IMR-90 (cell line): ENCODE measurements around the gene CYP4F3. TPM values are rescaled to one million over a fixed set of nuclear protein-coding genes. Genes with fewer than 3 reads are reported as not detected.

Experiments
- ATAC-seq: fragments of 200-7000 bp; cut with Tn5 transposase; 2 replicates; pipeline ENCODE4 v1.9.1; 2020; ENCODE audit warnings: low read depth, mild to moderate bottlenecking, moderate library complexity
- BruUV-seq: library from RNA; stranded (reverse); fragments of 400-500 nt; replicated peaks from 2 replicates; lab custom pipeline; 2021; lab: Mats Ljungman, UMichigan
- CTCF ChIA-PET: fragments of 300-600 bp; formaldehyde crosslinking; extraction: SDS; loops from one replicate; lab custom pipeline; 2021; ENCODE audit warnings: antibody characterized with exemption; lab: Yijun Ruan, JAX
- POLR2A ChIA-PET: fragments of 300-600 bp; sonication (Branson Sonifier 250); formaldehyde crosslinking; loops from one replicate; lab custom pipeline; 2022; ENCODE audit warnings: antibody characterized with exemption; ENCODE audit not compliant: unreplicated experiment; lab: Charles Lee
- DNase-seq: peaks from one replicate; pipeline ENCODE4 v3.0.0; 2013
- H2AFZ ChIP-seq: replicated peaks from 2 replicates; pipeline ENCODE3; 2013; ENCODE audit warnings: low read length, mild to moderate bottlenecking; ENCODE audit not compliant: poor library complexity
- H2AK5ac ChIP-seq: 2 replicates; pipeline ENCODE4 v1.6.1; 2013; ENCODE audit warnings: low read depth, low read length, inconsistent platforms
- H2AK9ac ChIP-seq: replicated peaks from 2 replicates; pipeline ENCODE3; 2013; ENCODE audit warnings: mild to moderate bottlenecking, low read depth, low read length, moderate library complexity; ENCODE audit not compliant: poor library complexity
- H2BK120ac ChIP-seq: 2 replicates; pipeline ENCODE4 v1.6.1; 2013; ENCODE audit warnings: low read depth, low read length, inconsistent platforms
- H2BK15ac ChIP-seq: 3 replicates; pipeline ENCODE4 v1.6.1; 2013; ENCODE audit warnings: low read depth, low read length, inconsistent platforms
- H2BK20ac ChIP-seq: 2 replicates; pipeline ENCODE4 v1.6.1; 2013; ENCODE audit warnings: low read depth, mild to moderate bottlenecking, inconsistent platforms, low read length, moderate library complexity
- H2BK5ac ChIP-seq: 2 replicates; pipeline ENCODE4 v1.6.1; 2013; ENCODE audit warnings: mild to moderate bottlenecking, low read depth, low read length, inconsistent platforms; ENCODE audit not compliant: poor library complexity, severe bottlenecking
- H3K14ac ChIP-seq: replicated peaks from 2 replicates; pipeline ENCODE4 v1.6.1; 2013; ENCODE audit warnings: low read depth, low read length, inconsistent platforms
- H3K18ac ChIP-seq: 2 replicates; pipeline ENCODE4 v1.6.1; 2013; ENCODE audit warnings: low read depth, low read length, control low read depth
- H3K23ac ChIP-seq: 2 replicates; pipeline ENCODE4 v1.6.1; 2013; ENCODE audit warnings: low read depth, low read length, inconsistent platforms
- H3K27ac ChIP-seq: 2 replicates; pipeline ENCODE4 v1.5.1; 2013; ENCODE audit warnings: mild to moderate bottlenecking, control low read depth, low read length; ENCODE audit not compliant: insufficient read depth
- H3K27me3 ChIP-seq: 2 replicates; pipeline ENCODE4 v1.6.1; 2013; ENCODE audit warnings: low read length; ENCODE audit not compliant: control insufficient read depth, insufficient read depth
- H3K36me3 ChIP-seq: 2 replicates; pipeline ENCODE4 v1.6.1; 2013; ENCODE audit warnings: low read length, mixed read lengths; ENCODE audit not compliant: control insufficient read depth, insufficient read depth
- H3K4ac ChIP-seq: 2 replicates; pipeline ENCODE4 v1.6.1; 2013; ENCODE audit warnings: low read depth, low read length, inconsistent platforms
- H3K4me1 ChIP-seq: 2 replicates; pipeline ENCODE4 v1.6.1; 2013; ENCODE audit warnings: low read length, mixed read lengths; ENCODE audit not compliant: control insufficient read depth, insufficient read depth
- H3K4me2 ChIP-seq: 2 replicates; pipeline ENCODE4 v1.6.1; 2013; ENCODE audit warnings: low read depth, mild to moderate bottlenecking, control low read depth, low read length, moderate library complexity
- H3K4me3 ChIP-seq: 2 replicates; pipeline ENCODE4 v1.5.1; 2013; ENCODE audit warnings: low read depth, mild to moderate bottlenecking, control low read depth, low read length, moderate library complexity; ENCODE audit not compliant: insufficient read depth
- H3K56ac ChIP-seq: 2 replicates; pipeline ENCODE4 v1.6.1; 2013; ENCODE audit warnings: low read length, inconsistent platforms; ENCODE audit not compliant: insufficient read depth; ENCODE audit errors: extremely low read depth
- H3K79me1 ChIP-seq, 2 experiments: 2 replicates each; pipeline ENCODE4 v1.6.1; 2013; ENCODE audit warnings: low read length in 2 of 2, inconsistent platforms in 1 of 2, low read depth in 1 of 2
- H3K9ac ChIP-seq: 2 replicates; pipeline ENCODE4 v1.6.1; 2013; ENCODE audit warnings: low read depth, low read length, control low read depth
- H3K9me1 ChIP-seq: 2 replicates; pipeline ENCODE4 v1.6.1; 2013; ENCODE audit warnings: low read length, inconsistent platforms; ENCODE audit not compliant: insufficient read depth
- H3K9me3 ChIP-seq: 2 replicates; pipeline ENCODE4 v1.6.1; 2013; ENCODE audit warnings: low read length; ENCODE audit not compliant: control insufficient read depth, insufficient read depth
- H4K20me1 ChIP-seq: 2 replicates; pipeline ENCODE4 v1.6.1; 2013; ENCODE audit warnings: low read length, inconsistent platforms; ENCODE audit not compliant: insufficient read depth
- H4K5ac ChIP-seq: 2 replicates; pipeline ENCODE4 v1.6.1; 2013; ENCODE audit warnings: mild to moderate bottlenecking, low read depth, low read length, control low read depth
- H4K8ac ChIP-seq, 2 experiments: 2 replicates each; pipeline ENCODE4 v1.6.1; 2013; ENCODE audit warnings: low read depth in 2 of 2, low read length in 2 of 2, control low read depth in 1 of 2, inconsistent platforms in 1 of 2
- H4K91ac ChIP-seq: 2 replicates; pipeline ENCODE4 v1.6.1; 2013; ENCODE audit warnings: low read depth, low read length, inconsistent platforms; ENCODE audit not compliant: insufficient read depth
- BHLHE40 ChIP-seq: fragments of 150-350 bp; IDR thresholded peaks from 2 replicates; pipeline ENCODE4 v1.6.1; 2016; ENCODE audit warnings: mild to moderate bottlenecking, low read depth, low read length
- CEBPB ChIP-seq: IDR thresholded peaks from 2 replicates; pipeline ENCODE4 v1.6.1; 2012; ENCODE audit warnings: low read depth, low read length, improper control_type of control experiment
- CHD1 ChIP-seq: IDR thresholded peaks from 2 replicates; pipeline ENCODE4 v1.6.1; 2012; ENCODE audit warnings: low read depth, low read length, improper control_type of control experiment
- CTCF ChIP-seq: conservative IDR thresholded peaks from 2 replicates; pipeline ENCODE4 v1.5.1; 2012; ENCODE audit warnings: mild to moderate bottlenecking, low read depth, low read length, improper control_type of control experiment
- MAFK ChIP-seq: IDR thresholded peaks from 2 replicates; pipeline ENCODE4 v1.6.1; 2012; ENCODE audit warnings: low read depth, low read length, improper control_type of control experiment
- POLR2A ChIP-seq: IDR thresholded peaks from 2 replicates; pipeline ENCODE4 v1.6.1; 2012; ENCODE audit warnings: mild to moderate bottlenecking, low read depth, low read length
- RFX5 ChIP-seq: IDR thresholded peaks from 2 replicates; pipeline ENCODE4 v1.8.0; 2012; ENCODE audit warnings: low read depth, mild to moderate bottlenecking, low read length, moderate library complexity
- USF2 ChIP-seq: fragments of 150-350 bp; IDR thresholded peaks from 2 replicates; pipeline ENCODE4 v1.6.1; 2017; ENCODE audit warnings: mild to moderate bottlenecking, antibody characterized with exemption, low read length, low read depth
- dilution Hi-C: fragments of 300-500 bp; cut with HindIII; formaldehyde crosslinking; loops from one replicate; pipeline ENCODE4 v1.14.3; 2018; ENCODE audit warnings: low sequenced_read_pairs; ENCODE audit not compliant: unreplicated experiment
- in situ Hi-C: fragments of 300-500 bp; cut with MboI; formaldehyde crosslinking; loops from 3 replicates; pipeline ENCODE4 v1.14.3; 2019; ENCODE audit warnings: low sequenced_read_pairs, inconsistent platforms, mixed read lengths
- intact Hi-C: fragments of 100-400 bp; cut with micrococcal nuclease; formaldehyde crosslinking; loops from 2 replicates; pipeline ENCODE4 v1.10.0; 2022
- polyA plus RNA-seq, 3 experiments: library from polyadenylated mRNA; depleted of rRNA; stranded (reverse); fragments of >200 nt; gene quantifications; 2 replicates each; pipeline ENCODE4 v1.2.3, GENCODE V29; 2012; ENCODE audit warnings: low replicate concordance in 1 of 3
- total RNA-seq: library from RNA; depleted of rRNA; stranded (reverse); fragments of >200 nt; gene quantifications from 2 replicates; pipeline ENCODE4 v1.2.3, GENCODE V29; 2012

The CYP4F3 gene
- total and polyA plus RNA-seq, 2 of the 4 experiments (the other 2 are of a cell fraction), result not detected

- TF ChIP-seq POLR2A (no peak), USF2 (no peak), CTCF (no peak), MAFK (no peak), CHD1 (no peak), BHLHE40 (no peak), CEBPB (no peak), RFX5 (no peak)
- Histone ChIP-seq H3K56ac (no peak overlapping the region), H2BK20ac (no peak overlapping the region), H2AK5ac (no peak overlapping the region), H3K79me1 (no peaks in the 10 kb centered on the region), H2BK5ac (no peak overlapping the region), H3K4me1 (no peaks in the 10 kb centered on the region), H3K9me1 (no peaks in the 10 kb centered on the region), H3K23ac (no peak overlapping the region), H2BK15ac (no peak overlapping the region), H3K4me2 (no peak overlapping the region), H4K5ac (no peak overlapping the region), H3K27me3 (no peaks in the 10 kb centered on the region), H4K8ac (no peak overlapping the region), H4K91ac (no peak overlapping the region), H3K4ac (no peak overlapping the region), H3K14ac (no peak overlapping the region), H2AFZ (no peak overlapping the region), H3K9me3 (peaks cover 7% of the 10 kb centered on the region; the same call in 1 of the 2 replicates), H3K9ac (no peak overlapping the region), H2AK9ac (no peak overlapping the region), H3K4me3 (no peak overlapping the region), H3K36me3 (no peaks in the 10 kb centered on the region), H3K18ac (no peak overlapping the region), H4K20me1 (no peaks in the 10 kb centered on the region), H3K27ac (no peak overlapping the region), H2BK120ac (no peak overlapping the region)
- ATAC-seq (no peak), DNase-seq (no peak)
- dilution Hi-C loops, result no loop called here
- intact Hi-C loops, result no loop called here
- POLR2A ChIA-PET, result no interaction called here
- BruUV-seq, result no TSS peak
- in situ Hi-C loops, result no loop called here
- CTCF ChIA-PET, result no interaction called here
Observed at GRCh38 chr19:15656467-15656866, 15.8 kb downstream of the CYP4F3 start.
